Fibroblast of mammary gland (primary cell): ENCODE results near the gene PHIP.
"Not testable (repeated sequence)": the region's sequence is repeated elsewhere in the genome, so short reads cannot be mapped to it uniquely, and the experiment has no call there.

Experiments used
- DNase-seq: peaks from one replicate; pipeline ENCODE4 v3.0.0-alpha.2; 2010; ENCODE audit warnings: low read depth
- H3K4me3 ChIP-seq: 2 replicates; pipeline ENCODE4 v1.5.1; 2011; ENCODE audit warnings: low read depth, mild to moderate bottlenecking, low read length, moderate library complexity; ENCODE audit not compliant: control insufficient read depth
- CTCF ChIP-seq: conservative IDR thresholded peaks from 2 replicates; pipeline ENCODE4 v1.5.1; 2011; ENCODE audit warnings: low read depth, low read length, inconsistent platforms; ENCODE audit not compliant: control insufficient read depth, insufficient read depth

The PHIP gene

DNA sequence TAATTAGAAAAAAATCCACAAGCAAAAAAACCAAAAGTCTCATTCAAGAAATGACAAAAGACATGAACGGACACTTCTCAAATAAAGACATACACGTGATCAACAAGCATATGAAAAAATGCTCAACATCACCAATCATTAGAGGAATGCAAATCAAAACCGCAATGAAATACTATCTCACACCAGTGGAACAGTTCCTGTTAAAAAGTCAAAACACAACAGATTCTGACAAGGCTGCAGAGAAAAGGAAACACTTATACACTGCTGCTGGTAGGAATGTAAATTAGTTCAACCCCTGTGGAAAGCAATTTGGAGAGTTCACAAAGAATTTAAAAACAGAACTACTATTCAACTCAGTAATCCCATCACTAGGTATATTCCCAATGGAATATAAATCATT, 152.7 kb downstream of the PHIP start:
- H3K4me3 ChIP-seq, result no peak overlapping the region
- DNase-seq, result no peak
- TF ChIP-seq CTCF, result no peak

- DNase-seq, H3K4me3 ChIP-seq: not testable (repeated sequence)
These were observed 156.9 kb downstream of the PHIP start for GRCh38 chr6:78921168-78921567.

GRCh38 chr6:78917788-78918187, 160.3 kb downstream of the PHIP start:
- DNase-seq, result no peak
- no peak overlapping the region for H3K4me3 ChIP-seq
- no peak for TF ChIP-seq CTCF

GRCh38 chr6:78916411-78916810, 161.6 kb downstream of the PHIP start:
- no peak overlapping the region for H3K4me3 ChIP-seq
- no peak for DNase-seq
- no peak for TF ChIP-seq CTCF

DNA sequence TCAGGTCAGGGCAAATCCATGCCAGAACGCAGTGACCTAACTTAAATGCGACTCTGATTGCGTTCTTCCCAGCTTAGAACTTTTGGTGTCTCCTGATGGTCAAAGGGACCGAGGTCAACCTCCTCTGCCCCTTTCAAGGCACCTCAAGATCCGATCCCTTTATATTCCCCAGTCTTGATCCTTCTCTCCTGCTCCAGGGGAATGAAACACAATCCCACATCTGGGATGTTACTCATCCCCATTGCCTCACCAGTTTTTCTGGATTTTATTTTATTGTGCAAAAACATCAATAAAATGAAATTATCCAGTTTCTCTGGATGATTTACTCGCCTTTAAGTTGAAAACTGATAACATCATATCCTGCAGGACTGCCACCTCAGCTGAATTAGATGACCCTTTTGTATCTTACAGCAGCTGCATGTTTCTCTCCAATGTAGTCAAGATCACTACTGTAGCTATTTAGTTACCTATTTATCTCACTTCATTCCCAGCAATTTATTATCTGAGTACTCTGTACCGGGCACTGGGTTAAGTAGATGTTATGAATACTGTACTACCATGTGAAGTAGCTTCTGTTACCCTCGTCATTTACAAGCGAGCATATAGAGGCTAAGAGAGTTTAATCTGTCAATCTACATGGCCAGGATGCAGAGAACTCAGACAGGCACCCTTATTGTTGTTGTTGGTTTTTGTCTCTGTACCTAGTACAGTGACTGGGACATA, 166.7 kb downstream of the PHIP start:
- peak overlapping the region; percentile 54 for H3K4me3 ChIP-seq
- DNase-seq, result peak; percentile 47
- TF ChIP-seq CTCF, result no peak

DNA sequence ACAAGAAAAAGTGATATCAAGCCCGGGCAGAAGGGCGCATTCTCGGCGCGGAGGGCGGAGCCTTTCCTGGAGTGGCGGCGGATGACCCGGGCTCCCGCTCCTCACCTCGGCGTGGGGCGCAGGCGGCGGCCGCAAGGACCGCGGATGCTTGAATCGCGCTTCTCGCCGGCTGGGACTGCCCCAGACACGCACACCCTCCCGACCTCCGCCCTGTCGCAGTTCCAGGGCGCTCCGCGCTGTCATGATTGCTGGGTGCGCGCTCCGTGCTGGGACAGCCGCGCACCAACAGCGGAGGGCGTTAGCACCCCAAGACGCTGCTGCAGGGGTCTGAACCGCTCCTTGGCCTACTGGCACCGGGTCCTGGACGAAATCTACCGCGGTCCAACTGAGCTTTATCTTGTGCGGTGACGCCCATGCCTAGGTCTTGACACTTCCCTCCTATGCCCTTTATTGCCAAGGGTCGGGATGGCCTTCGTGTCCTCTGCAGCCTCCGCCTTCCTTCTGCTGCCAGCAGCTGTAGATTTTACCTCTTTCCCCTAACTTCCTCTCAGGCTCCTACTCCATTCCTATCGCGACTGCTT, 167.4 kb downstream of the PHIP start:
- peak; percentile 16 for DNase-seq
- H3K4me3 ChIP-seq, result peak overlapping the region; percentile 54
- TF ChIP-seq CTCF, result no peak

- no peak for DNase-seq
- H3K4me3 ChIP-seq, result peak overlapping the region; percentile 54
- no peak for TF ChIP-seq CTCF
These were observed 168.0 kb downstream of the PHIP start for GRCh38 chr6:78910010-78910409.
